Measurements from ENCODE around the gene PLA1A.

PLA1A gene

GRCh38 chr3:119575507-119575906 is 22.2 kb upstream of the PLA1A start:
- Histone ChIP-seq H3K9me3 (ENCODE audit: control insufficient read depth, insufficient read depth, low read depth, low read length) (no peaks in the 10 kb centered on the region), H3K36me3 (ENCODE audit: control insufficient read depth in 2 of 2, insufficient read depth in 1 of 2, low read length in 2 of 2) (no peaks in the 10 kb centered on the region), H3K27ac (ENCODE audit: extremely low read depth, low read depth, low read length) (no peak overlapping the region), H3K4me1 (ENCODE audit: control insufficient read depth, insufficient read depth, low read length) (no peaks in the 10 kb centered on the region), H3K4me3 (ENCODE audit: low read depth, low read length) (no peak overlapping the region)
- ChIA-PET POLR2A (no interaction called here), CTCF (no interaction called here)
- no peak for TF ChIP-seq ZNF518A (tag by site-specific recombination; conservative IDR thresholded peaks at IDR 0.05; ENCODE audit: low read depth)
- TF ChIP-seq ZBTB11 (tag by site-specific recombination; conservative IDR thresholded peaks at IDR 0.05; ENCODE audit: low read depth): no peak
- no peak for TF ChIP-seq ZSCAN5A (tag by site-specific recombination; IDR thresholded peaks at IDR 0.05)
- no peak for TF ChIP-seq ZFP69B (tag by site-specific recombination; IDR thresholded peaks at IDR 0.05)
- no peak for TF ChIP-seq ZNF10 (tag by site-specific recombination; IDR thresholded peaks at IDR 0.05)
- no peak for TF ChIP-seq PRDM2 (tag by site-specific recombination; IDR thresholded peaks at IDR 0.05; ENCODE audit: borderline replicate concordance)
- TF ChIP-seq OVOL3 (tag by site-specific recombination; IDR thresholded peaks at IDR 0.05): no peak
- no peak for TF ChIP-seq ZNF48 (tag by site-specific recombination; IDR thresholded peaks at IDR 0.05)
- TF ChIP-seq ZBTB8A (tag by site-specific recombination; IDR thresholded peaks at IDR 0.05): no peak
- no peak for TF ChIP-seq ZBTB44 (tag by site-specific recombination; IDR thresholded peaks at IDR 0.05)
- no peak for TF ChIP-seq ZNF555 (tag by site-specific recombination; conservative IDR thresholded peaks at IDR 0.05)
- no peak for TF ChIP-seq ZSCAN23 (tag by site-specific recombination; IDR thresholded peaks at IDR 0.05)
- TF ChIP-seq GLIS2 (tag by site-specific recombination; IDR thresholded peaks at IDR 0.05): no peak
- no peak for TF ChIP-seq ZNF692 (tag by site-specific recombination; IDR thresholded peaks at IDR 0.05)
- no peak for TF ChIP-seq WT1 (tag by site-specific recombination; IDR thresholded peaks at IDR 0.05)
- no peak for TF ChIP-seq KLF9 (tag by site-specific recombination; IDR thresholded peaks at IDR 0.05; ENCODE audit: low read depth)
- TF ChIP-seq EGR2 (tag by site-specific recombination; IDR thresholded peaks at IDR 0.05; ENCODE audit: low read depth): no peak
